ENCODE measurements around the gene BCAR3.
"Not testable (repeated sequence)": the region's sequence is repeated elsewhere in the genome, so short reads cannot be mapped to it uniquely, and the experiment has no call there.

BCAR3 gene

DNA sequence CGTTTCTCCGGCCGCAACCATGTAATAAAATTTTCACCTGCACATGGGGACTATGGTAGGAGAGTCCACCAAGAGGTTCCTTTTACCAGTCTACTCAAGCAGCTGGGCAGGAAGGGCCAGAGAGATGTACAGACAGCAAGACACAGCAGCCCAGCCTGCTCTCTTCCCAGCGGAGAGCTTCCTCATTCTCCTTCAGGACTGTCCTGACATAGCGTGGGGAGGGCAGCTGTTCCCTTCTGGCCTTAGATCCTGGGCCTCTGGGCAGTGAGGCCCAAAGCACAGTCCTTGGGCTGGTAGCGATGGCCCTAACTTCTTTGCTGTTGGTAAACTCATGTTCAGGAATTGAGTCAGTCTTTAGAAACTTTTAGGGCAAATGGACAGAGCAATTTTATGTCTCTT is 89.1 kb downstream of the BCAR3 start:
- Histone ChIP-seq H3K4me3 (no peak overlapping the region), H3K27ac (peak overlapping the region in 7 of 21 experiments; percentile 20 to 53 (median 47))

DNA sequence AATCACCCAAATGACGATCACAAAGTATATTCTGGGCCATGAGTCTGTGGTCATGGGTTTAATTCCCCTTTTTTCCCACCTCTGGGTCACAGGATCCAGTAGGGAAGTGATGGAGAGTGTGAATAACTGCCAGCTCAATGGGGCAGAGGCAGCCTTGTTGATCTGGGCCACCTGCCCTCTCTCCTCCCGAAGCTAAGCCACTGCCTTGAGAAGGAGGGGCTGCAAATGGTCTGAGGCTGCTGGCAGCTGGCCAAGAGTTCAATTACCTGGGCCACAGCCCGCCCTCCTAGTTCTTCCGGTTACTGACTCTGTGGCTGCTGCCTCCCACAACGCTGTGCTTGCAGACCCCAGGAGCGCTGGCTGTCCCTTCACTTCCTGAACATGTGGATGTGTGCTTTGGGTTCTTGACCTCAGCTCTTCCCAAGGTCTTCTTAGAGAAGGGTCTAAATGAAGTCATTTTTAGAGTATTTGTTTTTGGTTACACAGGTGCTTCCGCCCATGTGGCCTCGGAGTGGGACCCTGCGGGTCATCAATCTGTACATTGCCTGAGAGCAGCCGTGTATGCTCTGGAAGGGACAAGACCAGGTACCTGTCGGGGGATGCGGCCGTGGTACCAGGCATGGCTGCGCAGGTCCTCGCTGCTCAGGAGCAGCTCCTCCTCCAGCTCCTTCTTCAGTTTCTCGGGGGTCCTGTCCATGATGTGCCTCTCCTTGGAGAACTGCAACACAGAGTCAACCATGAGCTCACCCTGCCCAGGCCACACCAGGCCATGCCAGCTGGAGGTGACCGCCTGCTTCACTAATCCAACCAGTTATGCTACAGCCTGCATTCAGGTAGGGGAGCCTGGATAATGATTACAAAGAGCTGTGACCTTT is 89.7 kb downstream of the BCAR3 start:
- H3K4me3 ChIP-seq = no peak overlapping the region

DNA sequence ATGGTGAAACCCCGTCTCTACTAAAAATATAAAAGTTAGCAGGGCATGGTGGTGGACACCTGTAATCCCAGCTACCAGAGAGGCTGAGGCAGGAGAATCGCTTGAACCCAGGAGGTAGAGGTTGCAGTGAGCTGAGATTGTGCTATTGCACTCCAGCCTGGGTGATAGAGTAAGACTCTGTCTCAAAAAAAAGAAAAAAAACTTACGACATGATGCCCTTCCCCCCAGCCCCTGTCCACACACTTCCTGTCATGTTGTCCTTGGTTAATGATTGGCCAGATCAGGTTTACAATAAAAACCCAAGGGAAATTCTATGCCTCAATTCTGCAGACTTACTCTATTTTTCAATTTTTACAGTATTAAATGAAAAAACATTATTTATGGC is 90.4 kb downstream of the BCAR3 start:
- H3K4me3 ChIP-seq, H3K27ac ChIP-seq: not testable (repeated sequence)

More for the DNA sequence above, 89.7 kb downstream of the BCAR3 start:
- peak overlapping the region in 8 of 21 experiments; percentile 2 to 53 (median 26) for H3K27ac ChIP-seq

DNA sequence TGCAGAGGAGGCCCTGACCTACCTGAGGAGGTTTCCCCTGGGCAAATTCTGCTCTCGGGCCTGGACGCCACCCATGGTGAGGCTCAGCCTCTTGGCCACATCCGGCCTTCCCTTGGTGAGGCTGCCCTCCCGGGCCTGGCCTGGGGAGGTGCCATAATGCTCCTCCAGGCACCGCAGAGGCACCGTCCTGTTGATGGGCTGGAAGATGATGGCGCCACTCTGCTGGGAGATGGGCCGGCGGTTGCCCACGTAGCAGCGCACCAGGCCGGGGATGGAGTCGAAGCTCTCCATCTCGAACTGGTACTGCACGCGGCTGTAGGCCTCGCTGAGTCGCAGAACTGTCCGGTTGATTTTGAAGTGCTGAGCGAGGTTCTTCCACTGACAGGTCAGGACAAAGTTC is 92.7 kb downstream of the BCAR3 start:
- H3K4me3 ChIP-seq = no peak overlapping the region
- H3K27ac ChIP-seq = no peak overlapping the region

DNA sequence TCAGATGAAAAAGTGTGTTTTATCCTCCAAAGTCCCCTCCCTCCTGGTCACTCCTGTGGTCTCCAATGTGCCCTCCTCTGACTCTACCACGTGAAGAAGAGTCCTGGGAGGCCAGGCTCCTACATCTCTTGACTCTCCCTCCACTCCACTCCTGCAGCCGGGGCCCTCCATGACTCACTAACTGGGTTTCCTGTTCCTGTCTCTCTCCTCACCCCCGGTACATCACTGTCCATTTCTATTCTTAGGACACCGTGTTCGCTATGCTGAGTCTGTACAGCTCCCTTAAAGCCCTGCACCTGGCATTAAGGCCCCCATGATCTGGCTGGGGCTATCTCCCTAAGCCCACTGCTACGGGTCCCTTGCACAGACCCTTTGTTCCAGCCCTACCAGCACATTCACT is 93.4 kb downstream of the BCAR3 start:
- H3K27ac ChIP-seq = peak overlapping the region in 1 of 21 experiments; percentile 20
- no peak overlapping the region for H3K4me3 ChIP-seq

DNA sequence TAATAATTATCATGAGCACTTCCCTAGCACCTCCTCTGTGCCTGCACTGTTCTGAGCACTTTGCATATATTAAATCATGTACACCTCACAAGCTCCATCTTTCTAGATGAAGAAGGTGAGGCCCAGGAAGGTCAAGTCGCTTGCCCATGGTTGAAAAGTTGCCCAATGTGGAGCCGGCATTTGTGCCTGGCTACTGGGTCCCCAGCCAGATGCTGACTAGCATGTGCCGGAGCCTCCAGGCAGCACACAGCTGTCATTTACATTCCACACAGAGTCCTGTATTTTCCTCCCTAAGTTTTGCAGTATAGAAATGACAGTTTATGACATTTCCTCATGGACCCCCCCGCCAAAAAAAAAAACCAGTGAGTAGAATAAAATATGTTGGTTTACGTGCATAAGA is 94.3 kb downstream of the BCAR3 start:
- no peak overlapping the region for H3K27ac ChIP-seq

DNA sequence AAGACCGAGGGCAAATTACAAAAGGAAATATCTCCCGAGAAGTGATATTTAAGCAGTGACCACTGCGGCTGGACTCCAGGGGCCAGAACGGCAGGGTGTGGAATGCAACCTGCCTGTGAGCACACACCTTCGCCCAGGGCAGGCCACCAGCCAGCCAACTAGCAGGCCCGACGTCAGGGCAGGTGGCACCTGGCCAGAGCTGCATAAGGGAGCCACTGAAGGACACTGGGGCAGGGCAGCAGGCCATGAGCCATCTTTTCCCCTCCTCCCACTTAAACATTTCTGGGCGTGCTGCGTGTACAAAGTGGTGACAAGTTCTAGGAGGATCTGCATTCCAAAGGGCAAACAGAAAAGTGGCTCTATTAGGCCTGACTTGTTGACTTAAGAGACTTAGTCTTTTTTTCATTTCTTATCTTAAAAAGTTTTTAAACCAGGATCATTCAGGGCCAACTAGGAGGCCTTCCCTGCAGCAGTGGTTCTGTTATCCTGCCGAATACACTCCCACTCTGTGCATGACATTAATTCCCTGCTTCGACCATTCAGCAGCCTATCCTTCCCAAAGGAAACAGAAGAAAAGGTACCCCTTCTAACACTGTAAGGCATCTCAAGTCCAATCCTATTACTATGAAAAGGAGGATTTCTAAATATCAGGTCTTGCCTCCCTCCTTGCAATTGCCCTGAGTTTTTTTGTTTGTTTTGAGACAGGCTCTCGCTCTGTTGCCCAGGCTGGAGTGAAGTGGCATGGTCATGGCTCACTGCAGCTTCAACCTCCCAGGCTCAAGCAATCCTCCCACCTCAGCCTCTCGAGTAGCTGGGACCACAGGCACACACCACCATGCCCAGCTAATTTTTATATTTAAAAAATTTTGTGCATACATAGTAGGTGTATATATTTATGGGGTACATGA is 96.3 kb downstream of the BCAR3 start:
- Histone ChIP-seq H3K4me3 (no peak overlapping the region), H3K27ac (peak overlapping the region in 10 of 21 experiments; percentile 1 to 69 (median 52))

More for the DNA sequence above, 94.3 kb downstream of the BCAR3 start:
- no peak overlapping the region for H3K4me3 ChIP-seq

DNA sequence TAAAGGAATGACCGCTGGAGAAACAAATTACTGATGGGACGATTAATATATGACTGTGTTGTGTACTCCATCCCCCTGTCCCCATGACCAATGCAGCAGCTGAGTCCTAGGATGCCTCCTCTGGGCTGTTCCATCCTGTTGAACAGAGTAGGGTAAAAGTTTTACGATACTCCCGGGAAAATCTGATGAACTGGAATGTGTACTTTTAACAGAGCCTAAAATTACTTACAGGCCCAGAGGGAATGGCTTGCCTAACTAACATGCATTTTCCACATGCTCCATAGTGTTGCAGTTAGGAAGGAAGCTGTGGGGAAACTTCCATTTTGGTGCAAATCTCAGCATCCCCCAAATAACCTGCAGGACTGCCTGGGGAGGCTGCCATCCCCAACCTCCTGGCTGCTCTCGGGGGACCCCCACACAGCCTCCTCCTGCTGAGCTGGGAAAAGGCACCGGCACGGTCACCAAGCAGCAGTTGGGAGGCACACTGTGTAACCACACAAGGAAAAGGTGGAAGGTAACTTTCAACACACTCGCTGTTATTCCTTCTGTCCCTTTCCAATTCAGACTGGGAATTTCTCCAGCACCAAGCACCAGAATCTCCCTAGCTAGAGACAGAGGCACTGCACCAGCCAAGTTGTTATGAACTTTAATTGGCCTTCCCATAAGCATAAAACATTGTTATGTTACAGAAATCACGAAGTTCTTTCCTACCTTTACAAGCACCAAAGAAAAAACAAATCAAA is 97.2 kb downstream of the BCAR3 start:
- H3K4me3 ChIP-seq = no peak overlapping the region
- H3K27ac ChIP-seq = peak overlapping the region in 9 of 21 experiments; percentile 1 to 69 (median 51)

DNA sequence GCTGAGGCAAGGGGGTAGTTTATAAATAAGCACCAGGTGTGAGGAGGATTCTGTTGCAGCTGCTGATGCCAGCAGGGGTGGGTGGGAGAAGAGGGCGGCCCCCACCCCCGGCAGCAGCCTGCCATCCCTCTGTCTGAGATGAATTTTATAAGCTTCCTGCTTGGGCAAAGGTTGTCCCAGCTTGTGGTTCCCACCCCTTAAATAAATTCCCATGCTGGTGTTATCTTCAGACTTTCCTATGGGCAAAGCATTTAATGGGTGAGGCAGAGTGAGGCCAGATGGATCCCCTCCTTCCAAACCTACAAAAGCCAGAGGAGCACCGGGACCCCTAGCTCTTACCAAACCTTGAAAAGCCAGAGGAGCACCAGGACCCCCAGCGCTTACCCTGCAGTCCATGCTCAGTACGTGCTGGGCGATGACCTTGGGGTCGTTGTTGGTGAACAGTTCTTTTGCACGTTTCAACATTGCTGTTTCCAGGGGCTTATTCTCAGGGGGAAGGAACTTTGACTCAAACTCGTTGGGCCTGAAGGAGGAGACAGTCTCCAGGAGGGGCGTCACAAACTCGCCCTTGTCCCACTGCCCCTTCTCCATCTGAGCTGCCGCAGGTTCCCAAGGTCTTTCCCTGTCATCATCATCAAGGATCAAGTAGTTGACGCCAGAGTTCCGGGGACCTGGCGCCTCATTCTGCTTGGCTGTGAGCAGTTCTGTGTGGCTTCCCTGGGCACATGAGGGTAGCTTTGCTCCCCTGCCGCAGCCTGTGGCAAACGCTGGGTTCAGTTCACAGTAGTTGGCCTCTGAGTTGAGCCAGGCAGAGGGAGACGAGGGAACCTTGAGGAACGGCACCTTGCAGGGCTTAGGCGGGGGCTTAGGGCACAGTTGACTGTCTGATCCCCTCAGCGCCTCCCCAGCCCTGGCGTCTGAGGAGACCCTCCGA is 99.5 kb downstream of the BCAR3 start:
- peak overlapping the region in 3 of 21 experiments; percentile 22 to 53 (median 30) for H3K27ac ChIP-seq
- H3K4me3 ChIP-seq = no peak overlapping the region

DNA sequence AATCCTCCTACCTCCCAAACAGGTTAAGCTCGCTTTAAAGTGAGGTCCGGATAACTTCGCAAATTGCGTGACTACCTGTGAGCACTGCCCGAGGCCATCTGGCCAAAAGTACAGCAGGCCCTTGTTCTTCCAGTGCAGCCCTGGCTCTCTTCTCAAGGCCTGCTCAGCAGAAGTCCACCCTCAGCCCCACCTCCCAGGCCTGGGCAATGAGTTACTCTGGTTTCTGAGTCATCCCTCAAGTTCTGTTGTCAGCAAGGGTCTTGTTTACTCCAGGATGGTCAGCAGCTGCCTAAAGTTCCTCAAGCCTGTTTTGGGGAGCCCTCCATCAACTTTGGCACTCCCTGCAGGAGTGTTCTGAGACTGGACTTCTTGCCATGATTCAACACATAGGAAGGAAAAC is 101.7 kb downstream of the BCAR3 start:
- Histone ChIP-seq H3K4me3 (no peak overlapping the region), H3K27ac (peak overlapping the region in 12 of 21 experiments; percentile 9 to 69 (median 50))

DNA sequence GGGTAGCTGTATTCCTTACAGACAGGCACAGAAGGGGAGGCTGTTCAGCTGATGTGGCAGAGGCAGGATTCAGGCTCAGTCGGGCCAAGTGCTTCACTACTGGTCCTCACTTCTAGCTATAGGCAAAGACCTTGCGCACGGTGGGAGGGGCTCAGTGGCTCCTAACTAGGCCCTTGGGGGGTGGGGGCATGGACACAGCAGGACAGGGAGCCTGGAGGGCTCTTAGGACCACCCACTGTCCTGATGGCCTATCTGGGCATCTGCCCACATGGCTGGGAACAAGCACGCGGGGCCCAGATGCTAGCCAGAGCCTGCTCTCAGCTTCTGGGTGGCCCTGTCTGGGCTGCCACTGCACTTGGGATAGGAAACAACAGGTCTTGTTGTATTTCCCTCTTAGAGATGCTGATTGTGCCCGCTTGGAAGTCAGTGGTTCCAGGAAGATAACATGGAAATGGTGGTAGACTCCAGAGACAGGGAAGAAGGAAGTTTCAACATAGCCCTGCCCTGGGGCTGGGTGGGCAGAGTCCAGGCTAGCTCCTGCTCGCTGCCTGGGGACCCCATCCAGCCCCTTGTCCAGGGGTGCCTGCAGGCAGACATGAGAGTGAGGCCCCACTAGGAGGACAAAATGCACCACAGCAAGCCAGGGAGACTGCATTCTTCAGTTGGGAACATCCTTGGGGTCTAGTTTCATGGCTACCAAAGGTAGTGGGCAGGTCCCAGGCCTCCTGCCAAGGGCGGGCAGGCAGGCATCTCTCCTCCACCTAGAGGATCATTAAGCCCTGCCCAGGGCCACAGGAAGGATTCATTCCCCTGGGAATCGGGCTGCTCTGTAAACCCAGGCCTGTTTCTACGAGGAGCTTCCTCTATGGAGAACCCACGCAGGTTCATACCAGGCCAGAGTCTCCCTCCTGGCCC is 102.5 kb downstream of the BCAR3 start:
- peak overlapping the region in 13 of 21 experiments; percentile 9 to 69 (median 49) for H3K27ac ChIP-seq

DNA sequence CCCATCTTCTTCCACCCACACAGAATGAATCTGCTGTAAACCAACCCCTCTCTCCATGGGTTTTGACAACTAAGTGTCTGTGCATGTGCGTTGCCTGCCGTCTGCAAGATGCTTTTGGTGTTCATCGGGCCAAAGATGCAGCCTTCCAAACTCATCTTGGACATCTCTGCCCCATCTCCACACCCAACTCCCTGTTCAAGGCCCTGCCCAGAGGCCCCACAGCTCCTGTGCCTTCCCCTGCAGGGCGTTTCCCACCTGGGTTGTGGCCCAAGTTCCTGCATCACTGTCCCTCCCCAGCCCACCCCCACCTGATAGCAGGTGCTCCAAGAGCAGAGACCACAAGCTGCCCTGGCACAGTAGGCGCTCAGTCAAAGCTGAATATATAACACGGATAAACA is 103.2 kb downstream of the BCAR3 start:
- H3K27ac ChIP-seq = peak overlapping the region in 3 of 21 experiments; percentile 22 to 66 (median 32)

More for the DNA sequence above, 102.5 kb downstream of the BCAR3 start:
- H3K4me3 ChIP-seq = no peak overlapping the region

DNA sequence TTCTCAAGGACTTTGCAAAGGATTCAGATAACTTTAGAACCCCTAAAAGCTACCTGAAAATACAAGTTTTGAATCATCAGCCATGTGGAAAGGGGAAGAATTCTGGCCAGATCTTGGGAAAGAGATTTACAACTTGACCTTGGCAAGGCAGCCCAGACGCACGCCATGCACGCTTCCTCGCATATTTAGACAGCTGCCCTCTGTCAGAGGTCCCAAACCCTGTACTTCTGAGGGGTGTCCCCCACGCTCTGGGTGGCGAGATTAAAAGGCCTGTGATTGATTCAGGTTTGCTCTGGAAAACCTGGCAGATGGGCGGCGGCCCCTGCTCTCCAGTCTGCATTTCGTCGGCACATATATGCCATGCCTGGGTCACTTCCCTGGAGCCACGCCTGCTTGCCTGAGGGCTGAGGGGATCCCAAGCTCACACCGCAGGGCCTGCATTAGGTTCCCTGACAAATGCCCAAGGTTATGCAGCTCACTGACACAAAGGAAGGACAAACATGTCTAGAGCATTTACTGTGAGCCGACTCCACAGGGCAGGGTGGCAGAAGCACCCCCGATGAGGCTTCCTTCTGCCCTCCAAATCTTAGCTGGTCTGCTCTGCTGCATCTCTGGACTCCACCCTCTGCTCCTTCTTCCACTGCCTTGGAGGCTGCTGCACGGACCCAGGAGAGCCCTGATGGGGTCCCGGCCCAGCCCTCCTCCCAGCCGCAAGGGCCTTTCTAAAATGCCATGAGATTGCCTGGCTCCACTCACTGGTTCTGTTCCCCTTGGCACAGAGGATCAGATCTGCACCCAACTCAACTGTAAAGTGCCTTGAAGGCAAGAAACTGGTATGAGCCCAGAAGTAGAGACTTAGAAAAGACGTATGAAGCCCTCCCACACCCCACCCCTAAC is 103.9 kb downstream of the BCAR3 start:
- no peak overlapping the region for H3K4me3 ChIP-seq
- H3K27ac ChIP-seq = peak overlapping the region in 1 of 21 experiments; percentile 32

More for the DNA sequence above, 103.2 kb downstream of the BCAR3 start:
- H3K4me3 ChIP-seq = no peak overlapping the region

DNA sequence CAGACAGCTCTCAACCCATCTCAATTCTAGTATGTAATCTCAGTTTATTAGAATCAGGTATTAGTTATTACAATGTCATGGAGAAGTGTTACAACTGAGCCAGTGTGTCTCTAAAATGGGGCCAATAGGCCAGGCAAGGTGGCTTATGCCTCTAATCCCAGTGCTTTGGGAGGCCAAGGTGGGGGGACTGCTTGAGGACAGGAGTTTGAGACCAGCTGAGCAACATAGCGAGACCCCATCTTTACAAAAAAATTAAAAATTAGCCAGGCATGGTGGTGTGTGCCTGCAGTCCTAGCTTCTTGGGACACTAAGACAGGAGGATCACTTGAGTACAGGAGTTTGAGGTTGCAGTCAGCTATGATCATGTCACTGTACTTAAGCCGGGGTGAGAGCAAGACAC is 104.9 kb downstream of the BCAR3 start:
- Histone ChIP-seq H3K4me3 (no peak overlapping the region), H3K27ac (peak overlapping the region in 4 of 21 experiments; percentile 14 to 47 (median 31))

DNA sequence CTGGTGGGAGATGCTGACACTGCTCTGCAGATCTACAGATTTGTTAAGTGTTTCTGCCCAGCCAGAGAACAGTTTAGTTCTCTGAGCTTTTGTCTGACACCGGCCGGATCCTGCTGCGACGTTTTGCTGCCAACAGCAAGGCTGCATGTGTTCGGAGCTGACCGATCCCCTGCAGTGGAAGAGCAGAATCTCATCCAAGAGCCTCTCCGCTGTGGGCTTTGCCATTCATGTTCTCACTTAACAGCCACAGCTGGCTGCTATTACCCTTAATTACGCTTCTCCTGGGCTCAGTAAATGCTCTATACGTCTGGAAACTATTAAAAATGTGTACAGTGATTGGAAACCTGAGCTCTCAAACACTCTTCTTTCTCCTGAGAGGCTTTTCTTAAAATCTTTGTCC is 105.3 kb downstream of the BCAR3 start:
- Histone ChIP-seq H3K27ac (peak overlapping the region in 6 of 21 experiments; percentile 8 to 48 (median 31)), H3K4me3 (no peak overlapping the region)

DNA sequence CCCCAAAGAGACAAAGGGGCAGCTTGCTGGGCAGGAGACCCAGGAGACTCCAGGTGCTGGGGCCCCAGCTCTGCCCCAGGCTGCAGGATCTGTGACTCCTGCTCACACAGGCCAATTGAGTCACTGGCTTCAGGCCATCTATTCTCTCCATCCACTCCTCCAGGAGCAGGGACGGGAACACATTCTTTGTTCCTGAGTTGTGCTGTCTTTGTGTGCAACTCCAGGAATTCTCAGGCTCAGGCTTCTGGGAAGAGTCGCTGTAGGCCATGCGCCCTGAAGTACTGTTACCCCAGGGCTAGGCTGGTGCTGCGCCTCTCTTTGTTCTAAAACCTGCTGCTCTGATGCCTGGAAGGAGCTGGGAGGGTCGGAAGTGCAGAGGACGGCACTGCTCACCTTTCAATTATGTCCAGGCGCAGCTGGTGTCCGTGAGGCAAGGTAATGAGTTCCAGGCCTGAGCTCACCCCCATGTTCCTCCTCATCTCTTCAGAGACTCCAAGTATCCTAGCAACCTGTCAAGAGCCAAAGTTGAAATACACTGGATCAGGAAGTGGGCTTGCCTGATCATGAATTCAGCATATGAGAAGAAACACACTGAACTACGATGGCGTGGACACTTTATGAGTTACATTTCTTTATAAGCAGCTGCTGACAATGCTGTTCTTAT is 105.9 kb downstream of the BCAR3 start:
- Histone ChIP-seq H3K27ac (peak overlapping the region in 5 of 21 experiments; percentile 8 to 48 (median 14)), H3K4me3 (no peak overlapping the region)
